AG10803 (cell line): ENCODE results near the gene TMEM50B.
"Not testable (repeated sequence)": the region's sequence is repeated elsewhere in the genome, so short reads cannot be mapped to it uniquely, and the experiment has no call there.

Source experiments
- DNase-seq: peaks from one replicate; pipeline ENCODE4 v3.0.0; 2010; ENCODE audit warnings: low read depth
- H3K4me3 ChIP-seq: 2 replicates; pipeline ENCODE4 v1.5.1; 2011; ENCODE audit warnings: mild to moderate bottlenecking, low read length, control low read depth
- CTCF ChIP-seq: conservative IDR thresholded peaks from 2 replicates; pipeline ENCODE4 v1.5.1; 2011; ENCODE audit warnings: mild to moderate bottlenecking, low read length, control low read depth, inconsistent platforms

The TMEM50B gene

GRCh38 chr21:33511639-33512038 lies 31.9 kb upstream of the TMEM50B start:
- H3K4me3 ChIP-seq = no peak overlapping the region
- no peak for DNase-seq
- no peak for TF ChIP-seq CTCF

DNA sequence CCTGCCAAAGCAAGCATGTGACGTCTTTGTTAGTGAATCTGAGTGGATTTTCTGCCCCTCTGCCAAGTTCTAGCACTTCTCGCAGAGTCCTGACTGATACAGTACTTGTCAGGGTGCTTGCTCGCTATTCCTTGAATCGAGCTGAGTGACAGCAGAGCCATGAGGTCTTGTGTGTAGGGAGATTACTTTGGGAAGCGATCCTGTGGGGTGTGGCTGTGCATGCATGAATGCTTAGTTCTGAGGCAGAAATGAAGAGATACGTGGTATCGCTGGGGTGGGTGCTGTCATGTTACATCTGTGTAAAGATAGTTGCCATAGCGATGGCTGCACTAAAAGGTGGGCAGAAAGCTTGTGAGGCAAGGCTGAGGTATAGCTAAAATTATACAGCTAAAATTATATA lies 31.1 kb upstream of the TMEM50B start:
- DNase-seq = no peak
- TF ChIP-seq CTCF = no peak
- H3K4me3 ChIP-seq = no peak overlapping the region

DNA sequence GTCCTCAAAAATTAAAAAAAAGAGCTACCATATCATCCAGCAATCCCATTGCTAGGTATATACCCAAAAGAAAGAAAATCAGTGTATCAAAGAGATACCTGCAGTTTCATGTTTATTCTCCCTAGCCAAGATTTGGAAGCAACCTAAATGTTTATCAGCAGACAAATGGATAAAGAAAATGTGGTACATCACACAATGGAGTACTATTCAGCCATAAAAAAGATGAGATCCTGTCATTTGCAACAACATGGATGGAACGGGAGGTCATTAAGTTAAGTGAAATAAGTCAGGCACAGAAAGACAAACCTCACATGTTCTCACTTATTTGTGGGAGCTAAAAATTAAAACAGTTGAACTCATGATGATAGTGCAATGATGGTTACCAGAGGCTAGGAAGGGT lies 27.2 kb upstream of the TMEM50B start:
- H3K4me3 ChIP-seq, DNase-seq: not testable (repeated sequence)

DNA sequence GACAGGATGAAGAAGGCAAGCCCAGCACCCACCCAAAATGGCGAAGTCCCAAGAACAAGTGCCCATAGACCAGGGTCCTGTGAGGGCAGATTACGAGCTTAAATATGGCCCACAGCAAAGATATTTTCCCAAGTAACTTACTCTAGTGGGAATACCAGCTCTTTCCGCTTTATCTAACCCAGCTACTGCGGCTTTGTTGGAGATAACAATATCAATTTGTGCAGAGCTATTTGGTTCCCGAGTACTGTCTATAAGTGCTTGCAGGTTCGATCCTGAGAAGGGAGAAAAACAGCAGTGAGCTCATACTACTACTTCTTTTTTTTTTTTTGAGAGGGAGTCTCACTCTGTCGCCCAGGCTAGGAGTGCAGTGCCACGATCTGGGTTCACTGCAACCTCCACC lies 26.1 kb upstream of the TMEM50B start:
- no peak for TF ChIP-seq CTCF
- DNase-seq = no peak
- H3K4me3 ChIP-seq = no peak overlapping the region

DNA sequence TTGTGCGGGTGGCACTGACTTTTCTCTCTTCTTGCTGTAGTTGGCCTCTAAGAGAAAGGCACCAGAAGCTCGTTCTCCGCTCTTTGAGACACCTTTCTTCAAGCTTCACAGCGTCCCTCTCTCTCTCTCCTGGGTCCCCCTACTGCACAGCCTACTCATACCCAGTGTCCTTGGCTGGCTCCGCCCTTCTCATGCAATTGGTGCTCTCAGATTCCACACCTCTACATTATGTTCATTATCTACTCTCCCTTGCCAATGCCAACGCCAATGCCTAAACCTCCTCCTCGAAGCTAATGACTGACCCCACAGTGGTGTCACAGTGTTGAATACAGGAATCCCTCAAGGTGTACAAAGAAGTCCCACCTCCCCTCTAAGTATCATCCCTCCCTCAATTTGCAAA lies 16.6 kb upstream of the TMEM50B start:
- no peak for DNase-seq
- no peak for TF ChIP-seq CTCF
- no peak overlapping the region for H3K4me3 ChIP-seq

DNA sequence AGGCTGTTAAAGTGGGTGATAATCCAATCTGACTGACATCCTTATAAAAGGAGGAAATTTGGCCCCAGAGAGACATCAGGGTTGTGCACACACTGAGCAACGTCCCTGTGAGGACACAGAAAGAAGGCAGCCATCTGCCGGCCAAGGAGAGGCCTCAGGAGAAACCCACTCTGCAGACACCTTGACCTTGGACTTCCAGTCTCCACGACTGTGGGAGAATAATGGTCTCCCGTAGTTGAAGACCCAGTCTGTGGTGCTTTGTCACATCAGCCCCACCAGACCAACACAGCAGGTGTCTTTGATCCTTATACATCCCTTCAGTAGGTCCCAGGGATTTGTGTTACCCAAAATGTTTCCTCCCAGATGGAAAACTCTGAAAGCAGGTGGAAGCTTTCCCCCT lies 16.0 kb upstream of the TMEM50B start:
- no peak for TF ChIP-seq CTCF
- DNase-seq = no peak
- no peak overlapping the region for H3K4me3 ChIP-seq

- no peak overlapping the region for H3K4me3 ChIP-seq
- no peak for TF ChIP-seq CTCF
- no peak for DNase-seq
Observed at GRCh38 chr21:33493756-33494155, 14.0 kb upstream of the TMEM50B start.

GRCh38 chr21:33492571-33492970 lies 12.8 kb upstream of the TMEM50B start:
- peak; percentile 17 for DNase-seq
- TF ChIP-seq CTCF = no peak
- H3K4me3 ChIP-seq = no peak overlapping the region
